Measurements from ENCODE around the gene GJB3.
A peak's percentile ranks its signal among the peaks of the same experiment; 100 is the strongest.
"Not testable (repeated sequence)": the region's sequence is repeated elsewhere in the genome, so short reads cannot be mapped to it uniquely, and the experiment has no call there.

Gene GJB3

GRCh38 chr1:34781071-34781843, at the start of gene GJB3:
TSS of gene GJB3 (plus strand) at chr1:34781214. CDS start at chr1:34784763, 3,549 bp downstream.
- DNase-seq: no peak

GRCh38 chr1:34732831-34733230, 48.2 kb upstream of the GJB3 start:
- DNase-seq: not testable (repeated sequence)

GRCh38 chr1:34736692-34737091, 44.3 kb upstream of the GJB3 start:
- no peak for DNase-seq

- not testable (repeated sequence) for DNase-seq
These were observed 43.8 kb upstream of the GJB3 start for GRCh38 chr1:34737236-34737635.

- DNase-seq: no peak
These were observed 41.4 kb upstream of the GJB3 start for GRCh38 chr1:34739613-34740012.

- DNase-seq: no peak
These were observed 40.7 kb upstream of the GJB3 start for GRCh38 chr1:34740161-34740868.

- peak; percentile 23 for DNase-seq
These were observed 38.2 kb upstream of the GJB3 start for GRCh38 chr1:34742667-34743270.

GRCh38 chr1:34743775-34744174, 37.2 kb upstream of the GJB3 start:
- DNase-seq: no peak

- DNase-seq: no peak
These were observed 36.2 kb upstream of the GJB3 start for GRCh38 chr1:34744851-34745250.

GRCh38 chr1:34745666-34746065, 35.3 kb upstream of the GJB3 start:
- DNase-seq: no peak

GRCh38 chr1:34746101-34746500, 34.9 kb upstream of the GJB3 start:
- DNase-seq: no peak

GRCh38 chr1:34746785-34747637, 34.0 kb upstream of the GJB3 start:
- no peak for DNase-seq

- DNase-seq: no peak
These were observed 33.4 kb upstream of the GJB3 start for GRCh38 chr1:34747638-34747941.

- DNase-seq: no peak
These were observed 31.0 kb upstream of the GJB3 start for GRCh38 chr1:34749992-34750391.

- DNase-seq: no peak
These were observed 30.4 kb upstream of the GJB3 start for GRCh38 chr1:34750610-34751009.

GRCh38 chr1:34753163-34753562, 27.9 kb upstream of the GJB3 start:
- DNase-seq: no peak

- DNase-seq: no peak
These were observed 25.9 kb upstream of the GJB3 start, which contains the start of gene GJB5 for GRCh38 chr1:34754964-34755637. TSS of gene GJB5 (plus strand) at chr1:34755047. CDS start at chr1:34757331, 2,284 bp downstream.

- no peak for DNase-seq
These were observed 25.1 kb upstream of the GJB3 start for GRCh38 chr1:34755961-34756360.

GRCh38 chr1:34757386-34757785, 23.6 kb upstream of the GJB3 start:
- DNase-seq: no peak

- no peak for DNase-seq
These were observed 22.3 kb upstream of the GJB3 start for GRCh38 chr1:34758751-34759150.

- DNase-seq: no peak
These were observed 21.3 kb upstream of the GJB3 start, which contains the start of gene GJB4 for GRCh38 chr1:34759503-34760357. TSS of gene GJB4 (plus strand) at chr1:34759740. CDS start at chr1:34761255, 1,515 bp downstream.

All from NCI-H2081 treated with DMSO at 0.1 percent for 48 hours (cell line).